GM12878 (cell line): ENCODE results near the gene CSMD2. TPM values are rescaled to one million over a fixed set of nuclear protein-coding genes. Genes with fewer than 3 reads are reported as not detected.

Experiments
- ATAC-seq: fragments of 200-7000 bp; cut with Tn5 transposase; 3 replicates; pipeline ENCODE4 v1.9.1; 2020; ENCODE audit warnings: mild to moderate bottlenecking, moderate library complexity
- BruUV-seq: library from RNA; stranded (reverse); fragments of 400-500 nt; replicated peaks from 2 replicates; lab custom pipeline; 2021; lab: Mats Ljungman, UMichigan
- CTCF ChIA-PET: fragments of 300-600 bp; sonication (Branson Sonifier 250); formaldehyde crosslinking; extraction: SDS; loops from one replicate; lab custom pipeline; 2021; ENCODE audit warnings: inconsistent platforms; lab: Yijun Ruan, JAX
- POLR2A ChIA-PET: fragments of 350-600 bp; formaldehyde crosslinking; extraction: SDS; loops from one replicate; lab custom pipeline; 2021; ENCODE audit warnings: inconsistent platforms; lab: Charles Lee
- RAD21 ChIA-PET: fragments of 300-600 bp; sonication (Branson Sonifier 250); formaldehyde crosslinking; loops from one replicate; lab custom pipeline; 2023; ENCODE audit warnings: antibody characterized with exemption; ENCODE audit not compliant: unreplicated experiment; lab: Charles Lee
- SMC1A ChIA-PET: fragments of 300-600 bp; sonication (Branson Sonifier 250); formaldehyde crosslinking; loops from one replicate; lab custom pipeline; 2023; ENCODE audit not compliant: unreplicated experiment, uncharacterized antibody; lab: Charles Lee
- DNase-seq: peaks from one replicate; pipeline ENCODE4 v3.0.0-alpha.2; 2011; ENCODE audit warnings: low read depth, low spot score
- FAIRE-seq: peaks from 3 replicates; lab custom pipeline; 2011; peaks lifted over from hg19 to GRCh38; lab: Jason Lieb, UNC
- H2AFZ ChIP-seq: 2 replicates; pipeline ENCODE4 v1.6.0; 2011; ENCODE audit warnings: low read depth, low read length, control low read depth; ENCODE audit not compliant: control insufficient read depth
- H3K27ac ChIP-seq: 2 replicates; pipeline ENCODE4 v1.5.1; 2011; ENCODE audit warnings: control low read depth; ENCODE audit not compliant: control insufficient read depth, insufficient read depth
- H3K27me3 ChIP-seq, 2 experiments: replicated peaks in 1 of 2; 2 replicates each; pipeline versions ENCODE4 v1.6.0 to v1.6.1; 2011; ENCODE audit warnings: low read length in 1 of 2; ENCODE audit not compliant: control insufficient read depth in 2 of 2, insufficient read depth in 2 of 2
- H3K36me3 ChIP-seq, 2 experiments: 2 replicates each; pipeline ENCODE4 v1.5.1; 2011; ENCODE audit warnings: low read length in 1 of 2; ENCODE audit not compliant: control insufficient read depth in 2 of 2, insufficient read depth in 2 of 2
- H3K4me1 ChIP-seq: 2 replicates; pipeline ENCODE4 v1.6.1; 2011; ENCODE audit warnings: mild to moderate bottlenecking, low read length, moderate library complexity, mixed read lengths; ENCODE audit not compliant: control insufficient read depth, insufficient read depth
- H3K4me2 ChIP-seq: 2 replicates; pipeline ENCODE4 v1.6.0; 2011; ENCODE audit warnings: control low read depth; ENCODE audit not compliant: control insufficient read depth, insufficient read depth
- H3K4me3 ChIP-seq: fragments of 200-600 bp; sonication (generic); 2 replicates; pipeline ENCODE4 v1.5.1; 2016
- H3K79me2 ChIP-seq: 2 replicates; pipeline ENCODE4 v1.6.0; 2011; ENCODE audit warnings: low read length; ENCODE audit not compliant: control insufficient read depth, insufficient read depth
- H3K9ac ChIP-seq: 2 replicates; pipeline ENCODE4 v1.8.0; 2011; ENCODE audit warnings: low read length, control low read depth, mixed read lengths; ENCODE audit not compliant: control insufficient read depth, insufficient read depth
- H3K9me3 ChIP-seq: replicated peaks from 3 replicates; pipeline ENCODE4 v1.5.1; 2011; ENCODE audit warnings: mild to moderate bottlenecking, low read length; ENCODE audit not compliant: control insufficient read depth, insufficient read depth
- H4K20me1 ChIP-seq: 2 replicates; pipeline ENCODE4 v1.6.0; 2011; ENCODE audit not compliant: control insufficient read depth, insufficient read depth
- EZH2 ChIP-seq: IDR thresholded peaks from 2 replicates; pipeline ENCODE4 v1.6.1; 2012; ENCODE audit warnings: low read depth, mild to moderate bottlenecking, control low read depth, inconsistent platforms, low read length, borderline replicate concordance; ENCODE audit not compliant: control insufficient read depth
- FOS ChIP-seq: IDR thresholded peaks from 3 replicates; pipeline ENCODE4 v1.6.1; 2011; ENCODE audit warnings: borderline replicate concordance; ENCODE audit not compliant: insufficient read length; ENCODE audit errors: extremely low read depth
- FOXK2 ChIP-seq: fragments of 450-650 bp; IDR thresholded peaks from 2 replicates; pipeline ENCODE4 v1.6.1; 2017; ENCODE audit warnings: mild to moderate bottlenecking, moderate library complexity
- MTA3 ChIP-seq: IDR thresholded peaks from 2 replicates; pipeline ENCODE4 v1.6.1; 2012; ENCODE audit warnings: low read length, inconsistent platforms, borderline replicate concordance
- NFXL1 ChIP-seq: fragments of 450-650 bp; IDR thresholded peaks from 2 replicates; pipeline ENCODE4 v1.6.1; 2017; ENCODE audit warnings: antibody characterized with exemption, mild to moderate bottlenecking, borderline replicate concordance
- PAX5 ChIP-seq: IDR thresholded peaks from 2 replicates; pipeline ENCODE4 v1.6.1; 2011; ENCODE audit warnings: low read depth, low read length, borderline replicate concordance
- SKIL ChIP-seq: fragments of 450-650 bp; IDR thresholded peaks from 2 replicates; pipeline ENCODE4 v1.6.1; 2017; ENCODE audit warnings: mild to moderate bottlenecking, low read depth, inconsistent platforms; ENCODE audit not compliant: poor library complexity, severe bottlenecking
- SMARCA5 ChIP-seq: fragments of 450-650 bp; IDR thresholded peaks from 2 replicates; pipeline ENCODE4 v1.6.1; 2017; ENCODE audit warnings: mild to moderate bottlenecking
- SP1 ChIP-seq: IDR thresholded peaks from one replicate; pipeline ENCODE4 v1.6.1; 2011; ENCODE audit warnings: low read depth, low read length
- TAF1 ChIP-seq: IDR thresholded peaks from 2 replicates; pipeline ENCODE4 v1.6.1; 2011; ENCODE audit warnings: mild to moderate bottlenecking, low read depth, low read length, borderline replicate concordance
- TARDBP ChIP-seq: IDR thresholded peaks from 2 replicates; pipeline ENCODE4 v1.6.1; 2016; ENCODE audit warnings: borderline replicate concordance
- ZNF592 ChIP-seq: fragments of 450-650 bp; IDR thresholded peaks from 2 replicates; pipeline ENCODE4 v1.6.1; 2017; ENCODE audit warnings: mild to moderate bottlenecking, moderate library complexity
- WGBS: methylation state at CpG from one replicate; pipeline ENCODE4 v1.1.6; 2016; ENCODE audit warnings: low lambda C conversion rate; ENCODE audit not compliant: insufficient replicate concordance, insufficient coverage; ENCODE audit errors: missing lambda C conversion rate; 5-methylcytosine and 5-hydroxymethylcytosine counted together
- in situ Hi-C: fragments of 300-500 bp; cut with MboI; formaldehyde crosslinking; loops from 9 replicates; pipeline ENCODE4 v1.14.3; 2018; ENCODE audit warnings: mixed read lengths
- intact Hi-C: fragments of 100-400 bp; cut with micrococcal nuclease; formaldehyde crosslinking; loops from one replicate; pipeline ENCODE4 v1.14.2; 2022; ENCODE audit not compliant: unreplicated experiment
- polyA plus RNA-seq, 11 experiments: library from polyadenylated mRNA; depleted of rRNA in 4 of 11; unstranded in 6 of 11; stranded (reverse) in 5 of 11; fragments of >200 nt; fragmentation: Nextera tagmentation in 4 of 11; fragmentation: Illumina TruSeq in 1 of 11; extraction: Ambion mirVana in 4 of 11; extraction: Trizol in 1 of 11; gene quantifications; 1 replicate in 1 of 11; 2 replicates in 10 of 11; pipeline versions ENCODE4 v1.2.1 to v1.2.3, GENCODE V29; 2011 to 2016; ENCODE audit warnings: inconsistent platforms in 2 of 11, missing spikeins in 2 of 11, low read depth in 1 of 11
- total RNA-seq, 4 experiments: library from RNA; depleted of rRNA in 3 of 4; stranded (reverse); fragments of >200 nt in 3 of 4; fragmentation: Illumina TruSeq in 1 of 4; extraction: Trizol in 1 of 4; gene quantifications; 2 replicates each; pipeline versions ENCODE4 v1.2.1 to v1.2.3, GENCODE V29; 2013 to 2021
- TF ChIP-seq, protein P1 (sequence below): IDR thresholded peaks from 2 replicates; pipeline ENCODE4 v1.6.1; 2012; ENCODE audit warnings: mild to moderate bottlenecking, low read depth, low read length
- TF ChIP-seq, protein P2 (sequence below): fragments of 450-650 bp; IDR thresholded peaks from 2 replicates; pipeline ENCODE4 v1.6.1; 2016; ENCODE audit warnings: mild to moderate bottlenecking

CSMD2 gene
- total and polyA plus RNA-seq, 10 of the 15 experiments (the other 5 are each of a cell fraction or from before 2014, with no cell fraction given) = under 0.01 TPM; not detected in 9

DNA sequence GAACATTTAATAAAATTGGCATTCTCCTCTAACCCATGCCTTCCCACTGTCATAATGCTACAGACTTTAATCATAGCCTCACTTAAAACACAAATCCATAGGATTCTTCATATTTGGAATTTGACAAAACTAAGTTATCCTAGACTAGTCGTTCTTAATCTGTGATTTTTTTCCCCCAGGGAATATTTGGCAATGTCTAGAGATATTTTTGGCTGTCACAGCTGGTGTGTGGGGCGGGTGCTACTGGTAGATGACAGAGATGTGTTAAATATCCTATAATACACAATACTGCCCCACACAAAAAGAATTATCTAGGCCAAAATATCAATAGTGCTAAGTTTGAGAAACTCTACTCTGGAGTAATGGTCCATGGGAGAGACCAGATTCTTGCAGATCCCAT is 396.9 kb downstream of the CSMD2 start:
- intact Hi-C loops = no loop called here
- ATAC-seq = no peak

More for the DNA sequence above, 396.9 kb downstream of the CSMD2 start:
- Histone ChIP-seq H3K27ac (no peak overlapping the region), H4K20me1 (no peaks in the 10 kb centered on the region), H3K9ac (no peak overlapping the region), H3K27me3 (no peaks in the 10 kb centered on the region), H3K4me3 (no peak overlapping the region), H3K36me3 (no peaks in the 10 kb centered on the region), H3K4me2 (no peak overlapping the region), H2AFZ (no peak overlapping the region), H3K79me2 (no peaks in the 10 kb centered on the region), H3K9me3 (no peaks in the 10 kb centered on the region), H3K4me1 (no peaks in the 10 kb centered on the region)
- ChIA-PET CTCF (no interaction called here), SMC1A (no interaction called here), RAD21 (no interaction called here), POLR2A (no interaction called here)
- DNase-seq = no peak
- 0% methylated on average over 2 of the region's 2 CpGs for WGBS
- FAIRE-seq = no peak
- in situ Hi-C loops = no loop called here
- TF ChIP-seq NFXL1 (no peak), MTA3 (no peak), ZNF592 (no peak), EZH2 (no peak), SMARCA5 (no peak), TARDBP (no peak), SP1 (no peak), FOXK2 (no peak), SKIL (no peak), FOS (no peak), TAF1 (no peak), PAX5 (no peak)
- TF ChIP-seq, protein P1, sequence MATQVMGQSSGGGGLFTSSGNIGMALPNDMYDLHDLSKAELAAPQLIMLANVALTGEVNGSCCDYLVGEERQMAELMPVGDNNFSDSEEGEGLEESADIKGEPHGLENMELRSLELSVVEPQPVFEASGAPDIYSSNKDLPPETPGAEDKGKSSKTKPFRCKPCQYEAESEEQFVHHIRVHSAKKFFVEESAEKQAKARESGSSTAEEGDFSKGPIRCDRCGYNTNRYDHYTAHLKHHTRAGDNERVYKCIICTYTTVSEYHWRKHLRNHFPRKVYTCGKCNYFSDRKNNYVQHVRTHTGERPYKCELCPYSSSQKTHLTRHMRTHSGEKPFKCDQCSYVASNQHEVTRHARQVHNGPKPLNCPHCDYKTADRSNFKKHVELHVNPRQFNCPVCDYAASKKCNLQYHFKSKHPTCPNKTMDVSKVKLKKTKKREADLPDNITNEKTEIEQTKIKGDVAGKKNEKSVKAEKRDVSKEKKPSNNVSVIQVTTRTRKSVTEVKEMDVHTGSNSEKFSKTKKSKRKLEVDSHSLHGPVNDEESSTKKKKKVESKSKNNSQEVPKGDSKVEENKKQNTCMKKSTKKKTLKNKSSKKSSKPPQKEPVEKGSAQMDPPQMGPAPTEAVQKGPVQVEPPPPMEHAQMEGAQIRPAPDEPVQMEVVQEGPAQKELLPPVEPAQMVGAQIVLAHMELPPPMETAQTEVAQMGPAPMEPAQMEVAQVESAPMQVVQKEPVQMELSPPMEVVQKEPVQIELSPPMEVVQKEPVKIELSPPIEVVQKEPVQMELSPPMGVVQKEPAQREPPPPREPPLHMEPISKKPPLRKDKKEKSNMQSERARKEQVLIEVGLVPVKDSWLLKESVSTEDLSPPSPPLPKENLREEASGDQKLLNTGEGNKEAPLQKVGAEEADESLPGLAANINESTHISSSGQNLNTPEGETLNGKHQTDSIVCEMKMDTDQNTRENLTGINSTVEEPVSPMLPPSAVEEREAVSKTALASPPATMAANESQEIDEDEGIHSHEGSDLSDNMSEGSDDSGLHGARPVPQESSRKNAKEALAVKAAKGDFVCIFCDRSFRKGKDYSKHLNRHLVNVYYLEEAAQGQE = no peak
- TF ChIP-seq, protein P2, sequence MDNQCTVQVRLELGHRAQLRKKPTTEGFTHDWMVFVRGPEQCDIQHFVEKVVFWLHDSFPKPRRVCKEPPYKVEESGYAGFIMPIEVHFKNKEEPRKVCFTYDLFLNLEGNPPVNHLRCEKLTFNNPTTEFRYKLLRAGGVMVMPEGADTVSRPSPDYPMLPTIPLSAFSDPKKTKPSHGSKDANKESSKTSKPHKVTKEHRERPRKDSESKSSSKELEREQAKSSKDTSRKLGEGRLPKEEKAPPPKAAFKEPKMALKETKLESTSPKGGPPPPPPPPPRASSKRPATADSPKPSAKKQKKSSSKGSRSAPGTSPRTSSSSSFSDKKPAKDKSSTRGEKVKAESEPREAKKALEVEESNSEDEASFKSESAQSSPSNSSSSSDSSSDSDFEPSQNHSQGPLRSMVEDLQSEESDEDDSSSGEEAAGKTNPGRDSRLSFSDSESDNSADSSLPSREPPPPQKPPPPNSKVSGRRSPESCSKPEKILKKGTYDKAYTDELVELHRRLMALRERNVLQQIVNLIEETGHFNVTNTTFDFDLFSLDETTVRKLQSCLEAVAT = no peak
- BruUV-seq = no TSS peak
